ENCODE results near the gene SLC27A4.

DNA sequence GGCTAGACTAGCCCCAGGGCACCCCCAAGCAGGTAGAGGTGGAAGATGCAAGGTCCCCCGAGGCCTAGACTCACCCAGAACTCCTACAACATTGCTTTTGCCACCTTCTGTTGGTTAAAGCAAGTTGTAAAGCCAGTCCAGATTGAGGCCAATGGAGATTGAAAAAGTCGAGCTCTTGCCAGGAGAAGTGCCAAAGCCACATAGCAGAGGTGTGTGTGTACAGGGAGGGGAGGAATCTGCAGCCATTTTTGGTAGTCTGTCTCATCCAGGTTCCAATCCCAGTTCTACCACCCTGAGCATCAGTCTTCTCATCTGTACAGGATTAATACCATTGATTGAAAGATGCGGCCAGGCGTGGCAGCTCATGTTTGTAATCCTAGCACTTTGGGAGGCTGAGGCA is 18.5 kb downstream of the SLC27A4 start:
- TF ChIP-seq, protein P1, sequence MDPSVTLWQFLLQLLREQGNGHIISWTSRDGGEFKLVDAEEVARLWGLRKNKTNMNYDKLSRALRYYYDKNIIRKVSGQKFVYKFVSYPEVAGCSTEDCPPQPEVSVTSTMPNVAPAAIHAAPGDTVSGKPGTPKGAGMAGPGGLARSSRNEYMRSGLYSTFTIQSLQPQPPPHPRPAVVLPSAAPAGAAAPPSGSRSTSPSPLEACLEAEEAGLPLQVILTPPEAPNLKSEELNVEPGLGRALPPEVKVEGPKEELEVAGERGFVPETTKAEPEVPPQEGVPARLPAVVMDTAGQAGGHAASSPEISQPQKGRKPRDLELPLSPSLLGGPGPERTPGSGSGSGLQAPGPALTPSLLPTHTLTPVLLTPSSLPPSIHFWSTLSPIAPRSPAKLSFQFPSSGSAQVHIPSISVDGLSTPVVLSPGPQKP (IDR thresholded peaks at IDR 0.05; ENCODE audit: low read depth, low read length) = no peak
- TF ChIP-seq, protein P2, sequence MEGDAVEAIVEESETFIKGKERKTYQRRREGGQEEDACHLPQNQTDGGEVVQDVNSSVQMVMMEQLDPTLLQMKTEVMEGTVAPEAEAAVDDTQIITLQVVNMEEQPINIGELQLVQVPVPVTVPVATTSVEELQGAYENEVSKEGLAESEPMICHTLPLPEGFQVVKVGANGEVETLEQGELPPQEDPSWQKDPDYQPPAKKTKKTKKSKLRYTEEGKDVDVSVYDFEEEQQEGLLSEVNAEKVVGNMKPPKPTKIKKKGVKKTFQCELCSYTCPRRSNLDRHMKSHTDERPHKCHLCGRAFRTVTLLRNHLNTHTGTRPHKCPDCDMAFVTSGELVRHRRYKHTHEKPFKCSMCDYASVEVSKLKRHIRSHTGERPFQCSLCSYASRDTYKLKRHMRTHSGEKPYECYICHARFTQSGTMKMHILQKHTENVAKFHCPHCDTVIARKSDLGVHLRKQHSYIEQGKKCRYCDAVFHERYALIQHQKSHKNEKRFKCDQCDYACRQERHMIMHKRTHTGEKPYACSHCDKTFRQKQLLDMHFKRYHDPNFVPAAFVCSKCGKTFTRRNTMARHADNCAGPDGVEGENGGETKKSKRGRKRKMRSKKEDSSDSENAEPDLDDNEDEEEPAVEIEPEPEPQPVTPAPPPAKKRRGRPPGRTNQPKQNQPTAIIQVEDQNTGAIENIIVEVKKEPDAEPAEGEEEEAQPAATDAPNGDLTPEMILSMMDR (IDR thresholded peaks at IDR 0.05) = no peak
- no peak for TF ChIP-seq NPAS2 (CRISPR knock-in tag; IDR thresholded peaks at IDR 0.05; ENCODE audit: borderline replicate concordance)
- TF ChIP-seq CEBPB (IDR thresholded peaks at IDR 0.05) = no peak
- no peak for TF ChIP-seq JUNB (IDR thresholded peaks at IDR 0.05)
- TF ChIP-seq POLR2A (IDR thresholded peaks at IDR 0.05; ENCODE audit: low read length) = no peak
- TF ChIP-seq SREBF2 (IDR thresholded peaks at IDR 0.05) = no peak

Data from A549 (cell line).